ENCODE measurements around the gene ITM2C.

ITM2C gene

GRCh38 chr2:230908092-230908594, 43.4 kb downstream of the ITM2C start:
- no peak overlapping the region for H3K4me3 ChIP-seq (ENCODE audit: low read depth, low read length)
- no peak for TF ChIP-seq CTCF (IDR thresholded peaks at IDR 0.05; ENCODE audit: borderline replicate concordance, insufficient read depth, low read depth, low read length)

GRCh38 chr2:230908595-230909191, 44.0 kb downstream of the ITM2C start:
- no peak for TF ChIP-seq CTCF (IDR thresholded peaks at IDR 0.05; ENCODE audit: borderline replicate concordance, insufficient read depth, low read depth, low read length)
- H3K4me3 ChIP-seq (ENCODE audit: low read depth, low read length), result no peak overlapping the region

- no peak for TF ChIP-seq CTCF (IDR thresholded peaks at IDR 0.05; ENCODE audit: borderline replicate concordance, insufficient read depth, low read depth, low read length)
- H3K4me3 ChIP-seq (ENCODE audit: low read depth, low read length), result no peak overlapping the region
These were observed 45.3 kb downstream of the ITM2C start for GRCh38 chr2:230909841-230910545.

GRCh38 chr2:230910546-230911177, 45.9 kb downstream of the ITM2C start:
- H3K4me3 ChIP-seq (ENCODE audit: low read depth, low read length), result no peak overlapping the region
- no peak for TF ChIP-seq CTCF (IDR thresholded peaks at IDR 0.05; ENCODE audit: borderline replicate concordance, insufficient read depth, low read depth, low read length)

- TF ChIP-seq CTCF (IDR thresholded peaks at IDR 0.05; ENCODE audit: borderline replicate concordance, insufficient read depth, low read depth, low read length), result no peak
These were observed 47.3 kb downstream of the ITM2C start for GRCh38 chr2:230912046-230912445.

GRCh38 chr2:230912724-230913123, 48.0 kb downstream of the ITM2C start:
- H3K4me3 ChIP-seq (ENCODE audit: low read depth, low read length), result no peak overlapping the region
- no peak for TF ChIP-seq CTCF (IDR thresholded peaks at IDR 0.05; ENCODE audit: borderline replicate concordance, insufficient read depth, low read depth, low read length)

More at GRCh38 chr2:230912046-230912445, 47.3 kb downstream of the ITM2C start:
- no peak overlapping the region for H3K4me3 ChIP-seq (ENCODE audit: low read depth, low read length)

Data from GM12875 (cell line).